ES-I3 (cell line): ENCODE results near the gene VDR.
"Not testable (repeated sequence)": the region's sequence is repeated elsewhere in the genome, so short reads cannot be mapped to it uniquely, and the experiment has no call there.

Experiments
- H3K36me3 ChIP-seq: 2 replicates; pipeline ENCODE4 v1.6.1; 2013; ENCODE audit warnings: mild to moderate bottlenecking, low read length, control low read depth, moderate library complexity; ENCODE audit not compliant: insufficient read depth
- H3K4me1 ChIP-seq: 2 replicates; pipeline ENCODE4 v1.6.1; 2013; ENCODE audit warnings: mild to moderate bottlenecking, control low read depth, low read length; ENCODE audit not compliant: insufficient read depth
- H3K9ac ChIP-seq: 2 replicates; pipeline ENCODE4 v1.6.1; 2013; ENCODE audit warnings: low read depth, mild to moderate bottlenecking, low read length, moderate library complexity
- H3K9me3 ChIP-seq: 2 replicates; pipeline ENCODE4 v1.6.1; 2013; ENCODE audit warnings: mild to moderate bottlenecking, low read length, moderate library complexity; ENCODE audit not compliant: control insufficient read depth, insufficient read depth

Gene VDR

DNA sequence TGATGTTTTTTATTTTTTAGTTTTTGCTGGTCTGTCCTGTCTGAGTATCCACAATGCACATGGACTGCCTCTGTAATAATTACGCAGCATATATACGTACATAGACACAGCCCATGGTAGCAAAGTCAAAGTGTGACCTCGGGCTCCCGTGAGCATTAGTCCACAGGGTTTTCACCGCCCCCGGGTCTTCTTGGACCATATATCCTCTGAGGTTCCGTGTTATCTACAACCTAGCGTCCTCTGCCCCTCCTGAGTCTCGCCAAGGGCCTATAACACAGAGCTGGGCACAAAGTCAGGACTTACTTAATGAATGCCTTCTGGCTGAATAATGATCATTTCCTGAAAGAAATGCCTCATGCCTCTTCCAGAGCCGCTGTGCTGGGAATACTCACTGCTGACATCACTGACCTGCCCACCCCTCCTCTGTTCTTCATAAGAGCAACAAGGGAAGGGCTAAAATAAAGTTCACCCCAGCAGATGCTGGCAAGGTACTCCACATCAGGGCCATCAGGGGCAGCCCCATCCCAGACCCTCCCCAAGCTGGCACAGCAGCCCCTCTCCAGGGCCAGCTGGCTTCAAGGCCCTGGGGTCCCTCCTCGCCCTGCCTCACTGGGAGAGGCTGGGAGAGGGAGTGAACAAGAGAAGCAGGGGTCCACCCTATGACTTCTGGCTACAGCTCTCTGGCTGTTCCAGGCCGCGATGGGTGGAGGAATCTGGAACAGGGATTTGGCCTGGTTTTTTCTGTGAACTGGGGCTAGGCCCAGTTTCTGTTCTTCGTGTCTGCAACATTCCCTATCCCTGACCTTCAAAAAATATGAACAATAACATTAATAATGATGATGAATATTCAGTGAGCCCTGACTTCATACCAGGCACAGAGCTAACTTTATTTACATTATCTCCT is 93.0 kb downstream of the VDR start:
- peaks cover 61% of the 10 kb centered on the region for H3K4me1 ChIP-seq
- H3K9ac ChIP-seq = peak overlapping the region; percentile 29; the same call in 1 of the 2 replicates
- H3K9me3 ChIP-seq = no peaks in the 10 kb centered on the region
- no peaks in the 10 kb centered on the region for H3K36me3 ChIP-seq

DNA sequence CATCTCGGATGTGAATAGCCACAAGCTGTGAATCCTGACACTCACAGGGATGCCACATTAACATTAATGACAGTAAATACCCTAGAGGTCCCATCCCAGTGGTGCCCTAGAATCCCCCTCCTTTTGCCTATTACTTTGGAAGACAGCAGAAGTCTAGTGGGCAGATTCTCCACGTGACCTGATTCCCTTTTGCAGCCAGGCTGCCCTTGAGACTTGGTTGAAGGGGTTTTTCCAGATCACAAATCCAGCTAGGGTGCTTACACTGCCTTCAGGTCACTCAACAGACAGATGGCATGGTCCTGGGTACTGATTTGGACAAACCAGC is 93.8 kb downstream of the VDR start:
- H3K4me1 ChIP-seq = peaks cover 55% of the 10 kb centered on the region
- H3K9ac ChIP-seq = no peak overlapping the region
- no peaks in the 10 kb centered on the region for H3K9me3 ChIP-seq
- H3K36me3 ChIP-seq = no peaks in the 10 kb centered on the region

DNA sequence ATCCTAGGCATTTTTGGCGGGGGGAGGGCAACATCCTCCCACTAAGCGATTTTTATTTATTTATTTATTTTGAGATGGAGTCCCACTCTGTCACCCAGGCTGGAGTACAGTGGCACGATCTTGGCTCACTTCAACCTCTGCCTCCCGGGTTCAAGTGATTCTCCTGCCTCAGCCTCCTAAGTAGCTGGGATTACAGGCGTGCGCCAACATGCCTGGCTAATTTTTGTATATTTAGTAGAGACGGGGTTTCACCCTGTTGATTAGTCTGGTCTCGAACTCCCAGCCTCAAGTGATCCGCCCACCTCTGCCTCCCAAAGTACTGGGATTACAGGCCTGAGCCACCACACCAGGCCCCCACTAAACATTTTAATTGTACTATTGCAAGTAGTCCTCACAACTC is 95.3 kb downstream of the VDR start:
- not testable (repeated sequence) for H3K36me3 ChIP-seq, H3K9me3 ChIP-seq, H3K9ac ChIP-seq
- H3K4me1 ChIP-seq = peaks cover 53% of the 10 kb centered on the region

GRCh38 chr12:47808574-47809365 is 96.0 kb downstream of the VDR start:
- Histone ChIP-seq H3K4me1 (peaks cover 45% of the 10 kb centered on the region), H3K9ac (no peak overlapping the region), H3K36me3 (peaks cover 3% of the 10 kb centered on the region; the same call in 1 of the 2 replicates), H3K9me3 (no peaks in the 10 kb centered on the region)

- H3K4me1 ChIP-seq = peaks cover 39% of the 10 kb centered on the region
- H3K9me3 ChIP-seq = no peaks in the 10 kb centered on the region
- peaks cover 3% of the 10 kb centered on the region; the same call in 1 of the 2 replicates for H3K36me3 ChIP-seq
- H3K9ac ChIP-seq = no peak overlapping the region
Measured at GRCh38 chr12:47808050-47808449, 96.7 kb downstream of the VDR start.

DNA sequence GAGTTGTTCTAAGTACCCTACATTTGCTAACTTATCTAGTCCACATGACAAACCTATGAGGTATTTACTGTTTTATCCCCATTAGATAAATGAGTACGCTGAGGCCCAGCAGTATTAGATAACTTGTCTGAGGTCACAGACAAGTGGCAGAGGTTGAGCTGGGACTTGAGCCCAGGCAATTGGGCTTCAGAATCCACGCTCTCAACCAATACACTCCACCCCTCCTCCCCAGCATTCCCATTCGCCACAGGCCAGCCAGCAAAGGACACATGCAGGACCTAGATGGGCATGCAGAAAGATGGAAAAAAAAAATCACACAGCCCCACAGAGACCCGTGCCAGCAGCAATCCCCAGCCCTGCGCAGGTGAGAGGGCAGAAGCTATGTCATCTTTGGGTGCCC is 97.5 kb downstream of the VDR start:
- Histone ChIP-seq H3K4me1 (peaks cover 44% of the 10 kb centered on the region), H3K36me3 (peaks cover 3% of the 10 kb centered on the region; the same call in 1 of the 2 replicates), H3K9ac (no peak overlapping the region), H3K9me3 (no peaks in the 10 kb centered on the region)

DNA sequence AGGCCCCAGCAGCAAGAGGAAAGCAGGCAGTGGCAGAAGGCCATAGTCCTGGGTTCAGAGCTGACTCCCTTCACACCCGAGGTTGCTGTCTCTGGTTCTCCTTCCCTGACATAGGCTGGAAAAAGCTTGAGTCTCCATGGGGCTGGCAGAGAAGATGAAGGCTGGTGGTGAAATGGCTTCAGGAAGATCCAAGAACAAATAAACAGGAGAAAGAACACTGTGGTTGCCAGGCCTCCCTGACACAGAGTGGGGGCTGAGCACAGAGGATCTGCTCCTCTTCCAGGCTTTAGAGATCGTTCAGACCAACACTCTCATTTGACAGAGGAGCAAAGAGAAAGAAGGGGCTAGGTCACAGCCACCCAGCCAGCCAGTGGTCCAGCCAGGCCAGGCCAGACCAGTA is 99.4 kb downstream of the VDR start:
- Histone ChIP-seq H3K9me3 (no peaks in the 10 kb centered on the region), H3K36me3 (peaks cover 3% of the 10 kb centered on the region; the same call in 1 of the 2 replicates)

GRCh38 chr12:47804171-47804570 is 100.6 kb downstream of the VDR start:
- peaks cover 27% of the 10 kb centered on the region for H3K4me1 ChIP-seq
- H3K9me3 ChIP-seq = no peaks in the 10 kb centered on the region
- H3K36me3 ChIP-seq = peaks cover 3% of the 10 kb centered on the region; the same call in 1 of the 2 replicates
- no peak overlapping the region for H3K9ac ChIP-seq

More for the DNA sequence above, 99.4 kb downstream of the VDR start:
- no peak overlapping the region for H3K9ac ChIP-seq
- H3K4me1 ChIP-seq = peaks cover 30% of the 10 kb centered on the region

DNA sequence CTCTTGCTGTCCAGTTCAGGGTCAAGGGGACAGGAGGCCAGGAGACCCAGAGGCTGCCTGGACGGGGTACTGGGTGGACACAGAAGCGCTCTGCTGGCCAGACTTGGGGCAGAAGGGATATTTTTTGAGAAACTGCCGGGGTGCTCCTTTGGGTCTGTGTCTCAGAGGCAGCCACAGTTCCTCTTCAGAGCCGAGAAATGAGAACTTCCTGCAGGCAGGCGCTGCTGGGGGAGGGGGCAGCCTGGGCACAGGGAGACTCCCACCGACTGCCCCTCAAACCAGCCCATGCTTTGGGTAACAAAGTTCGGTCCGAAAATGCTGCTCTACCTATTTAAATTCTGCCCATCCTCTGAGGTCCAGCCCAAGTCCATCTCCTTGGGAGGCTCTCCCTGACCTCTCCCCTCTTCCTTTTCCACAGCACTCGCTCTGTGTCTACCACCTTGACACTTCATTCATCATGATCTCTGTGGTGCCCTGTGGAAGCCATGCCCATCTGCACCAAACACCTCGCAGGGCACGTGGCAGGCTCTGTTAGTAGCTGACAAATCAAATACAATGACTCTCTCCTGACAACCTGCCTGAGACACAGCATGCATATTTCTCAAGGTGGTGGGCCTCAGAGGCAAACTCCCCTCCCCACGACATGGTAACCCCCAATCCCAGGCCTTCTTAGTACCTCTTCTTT is 101.5 kb downstream of the VDR start:
- peaks cover 19% of the 10 kb centered on the region; the same call in 1 of the 2 replicates for H3K4me1 ChIP-seq
- no peak overlapping the region for H3K9ac ChIP-seq
- H3K36me3 ChIP-seq = peaks cover 3% of the 10 kb centered on the region; the same call in 1 of the 2 replicates
- H3K9me3 ChIP-seq = no peaks in the 10 kb centered on the region

GRCh38 chr12:47802312-47802711 is 102.5 kb downstream of the VDR start:
- H3K9ac ChIP-seq = no peak overlapping the region
- H3K36me3 ChIP-seq = peaks cover 3% of the 10 kb centered on the region; the same call in 1 of the 2 replicates

DNA sequence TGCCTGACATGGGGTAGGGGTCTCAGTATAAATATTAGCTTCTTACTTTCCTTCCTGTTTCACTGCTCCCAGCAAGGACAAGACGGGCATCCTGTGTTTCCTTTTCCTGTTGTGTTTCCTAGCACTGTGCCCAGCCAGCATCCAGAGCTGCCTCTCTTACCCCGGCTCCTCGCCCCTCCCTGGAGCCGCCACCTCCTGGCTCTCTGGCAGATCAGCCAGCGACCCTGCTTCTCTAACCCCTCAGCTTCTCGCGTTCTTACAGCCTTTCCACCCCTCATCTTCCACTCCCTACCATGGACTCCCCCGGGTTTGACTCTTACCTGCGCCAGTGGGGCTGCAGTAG is 102.9 kb downstream of the VDR start:
- Histone ChIP-seq H3K4me1 (peaks cover 13% of the 10 kb centered on the region; the same call in 1 of the 2 replicates), H3K9me3 (no peaks in the 10 kb centered on the region), H3K36me3 (peaks cover 3% of the 10 kb centered on the region; the same call in 1 of the 2 replicates), H3K9ac (no peak overlapping the region)

More at GRCh38 chr12:47802312-47802711, 102.5 kb downstream of the VDR start:
- Histone ChIP-seq H3K9me3 (no peaks in the 10 kb centered on the region), H3K4me1 (peaks cover 13% of the 10 kb centered on the region; the same call in 1 of the 2 replicates)

DNA sequence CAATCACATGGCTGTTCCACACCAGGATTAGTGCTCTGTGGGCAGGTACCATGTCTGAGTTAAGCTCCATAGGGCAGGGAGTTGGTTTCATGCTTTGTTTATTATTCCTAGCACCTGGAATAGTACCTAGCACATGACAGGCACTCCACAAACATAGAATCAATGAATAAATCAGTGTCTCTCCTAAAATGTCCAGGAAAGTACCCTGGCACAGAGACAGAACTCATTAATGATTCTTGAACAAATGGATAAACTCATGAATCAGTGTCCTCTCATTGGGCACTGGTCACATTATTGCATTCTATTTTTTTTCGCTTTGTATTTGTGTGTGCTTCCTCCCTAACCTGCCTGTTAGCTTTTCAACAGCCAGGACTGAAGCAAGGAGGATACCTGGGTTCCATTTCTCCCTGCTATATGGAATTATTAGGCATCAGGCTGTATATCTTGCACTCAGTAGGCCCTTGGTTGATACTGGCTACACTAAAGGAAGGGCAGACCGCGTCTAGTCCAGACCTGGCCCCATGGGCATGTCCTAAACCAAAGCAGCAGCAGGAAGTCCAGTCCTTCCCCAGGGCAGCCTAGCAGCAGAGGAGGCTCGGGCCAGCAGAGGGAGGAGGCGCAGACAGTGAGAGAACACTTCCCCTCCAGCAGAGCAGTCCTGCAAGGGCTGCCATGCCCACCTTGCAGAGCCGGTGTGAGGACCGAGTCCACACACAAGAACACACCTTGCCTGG is 103.5 kb downstream of the VDR start:
- Histone ChIP-seq H3K4me1 (peaks cover 13% of the 10 kb centered on the region; the same call in 1 of the 2 replicates), H3K9ac (no peak overlapping the region), H3K36me3 (peaks cover 3% of the 10 kb centered on the region; the same call in 1 of the 2 replicates), H3K9me3 (no peaks in the 10 kb centered on the region)

DNA sequence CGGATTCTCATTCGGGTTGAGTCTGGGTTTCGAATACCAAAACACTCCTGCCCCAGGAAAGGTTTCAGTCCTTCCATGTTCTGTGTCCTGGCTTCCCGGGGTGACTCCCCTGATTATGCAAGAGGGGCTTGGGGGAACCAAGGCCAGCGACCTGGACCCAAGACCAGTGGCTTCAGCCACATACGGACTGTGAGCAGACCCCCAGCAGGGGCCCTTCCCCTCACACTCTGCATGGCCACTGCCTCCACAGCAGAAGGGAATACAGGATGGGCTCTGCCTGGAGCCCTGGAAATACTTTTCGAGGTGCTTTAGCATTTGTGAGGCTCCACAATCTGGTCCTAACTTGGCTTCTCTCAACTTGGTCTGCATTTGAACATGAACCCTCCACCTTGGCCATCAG is 104.2 kb downstream of the VDR start:
- Histone ChIP-seq H3K4me1 (peaks cover 13% of the 10 kb centered on the region; the same call in 1 of the 2 replicates), H3K9me3 (no peaks in the 10 kb centered on the region), H3K36me3 (peaks cover 3% of the 10 kb centered on the region; the same call in 1 of the 2 replicates), H3K9ac (no peak overlapping the region)
